WTC11 (cell line): Measurements from ENCODE around the gene KCNT1. TPM values are rescaled to one million over a fixed set of nuclear protein-coding genes. Genes with fewer than 3 reads are reported as not detected.

ENCODE experiments used
- ATAC-seq: fragments of 200-7000 bp; cut with Tn5 transposase; 2 replicates; pipeline ENCODE4 v1.10.0; 2021; ENCODE audit warnings: mild to moderate bottlenecking, moderate library complexity
- CTCF ChIA-PET: fragments of 300-600 bp; sonication (Branson Sonifier 250); formaldehyde crosslinking; loops from one replicate; lab custom pipeline; 2021; ENCODE audit warnings: antibody characterized with exemption; lab: Charles Lee
- POLR2A ChIA-PET: fragments of 350-600 bp; sonication (Branson Sonifier 250); formaldehyde crosslinking; loops from one replicate; lab custom pipeline; 2021; ENCODE audit warnings: antibody characterized with exemption; lab: Charles Lee
- DNase-seq: peaks from one replicate; pipeline ENCODE4 v3.0.0; 2021; ENCODE audit warnings: low spot score
- H3K27ac Mint-ChIP-seq: 2 replicates; pipeline ENCODE4 v1.8.0; 2021; ENCODE audit warnings: mixed read lengths
- H3K27me3 Mint-ChIP-seq: 2 replicates; pipeline ENCODE4 v1.8.0; 2021; ENCODE audit warnings: low read depth, mild to moderate bottlenecking, moderate library complexity, mixed read lengths
- H3K36me3 Mint-ChIP-seq: 2 replicates; pipeline ENCODE4 v1.8.0; 2021; ENCODE audit warnings: mixed read lengths
- H3K4me1 Mint-ChIP-seq: 2 replicates; pipeline ENCODE4 v1.8.0; 2022; ENCODE audit warnings: mixed read lengths
- H3K4me3 Mint-ChIP-seq: 2 replicates; pipeline ENCODE4 v1.8.0; 2021; ENCODE audit warnings: mild to moderate bottlenecking, moderate library complexity, mixed read lengths
- H3K9me3 Mint-ChIP-seq: 2 replicates; pipeline ENCODE4 v1.8.0; 2021; ENCODE audit warnings: mixed read lengths
- ATF2 ChIP-seq: sonication (generic); formaldehyde crosslinking; IDR thresholded peaks from 2 replicates; pipeline ENCODE4 v1.8.1; 2022; ENCODE audit warnings: low read depth, missing genetic modification reagents, borderline replicate concordance
- ESRRA ChIP-seq: sonication (generic); formaldehyde crosslinking; IDR thresholded peaks from 2 replicates; pipeline ENCODE4 v1.8.1; 2022; ENCODE audit warnings: mild to moderate bottlenecking, missing genetic modification reagents, borderline replicate concordance
- ETV6 ChIP-seq: sonication (generic); formaldehyde crosslinking; IDR thresholded peaks from 2 replicates; pipeline ENCODE4 v1.8.1; 2022; ENCODE audit warnings: mild to moderate bottlenecking, missing genetic modification reagents
- GRHL2 ChIP-seq: fragments of 250-450 bp; sonication (Bioruptor Pico); IDR thresholded peaks from 2 replicates; pipeline ENCODE4 v1.8.0; 2022; ENCODE audit warnings: mild to moderate bottlenecking, moderate library complexity; ENCODE audit not compliant: insufficient replicate concordance, severe bottlenecking
- IRF2 ChIP-seq: sonication (generic); formaldehyde crosslinking; IDR thresholded peaks from 2 replicates; pipeline ENCODE4 v1.8.0; 2022; ENCODE audit warnings: low read depth, missing genetic modification reagents, borderline replicate concordance
- JUN ChIP-seq: sonication (generic); formaldehyde crosslinking; IDR thresholded peaks from 2 replicates; pipeline ENCODE4 v1.8.0; 2023; ENCODE audit warnings: mild to moderate bottlenecking, missing genetic modification reagents
- KAT7 ChIP-seq: sonication (generic); formaldehyde crosslinking; IDR thresholded peaks from 2 replicates; pipeline ENCODE4 v1.8.1; 2023; ENCODE audit warnings: missing genetic modification reagents, mild to moderate bottlenecking, borderline replicate concordance
- NFYB ChIP-seq: sonication (generic); formaldehyde crosslinking; conservative IDR thresholded peaks from 2 replicates; pipeline ENCODE4 v1.8.0; 2022; ENCODE audit warnings: low read depth, missing genetic modification reagents
- NR1H2 ChIP-seq: sonication (generic); formaldehyde crosslinking; IDR thresholded peaks from 2 replicates; pipeline ENCODE4 v1.9.0; 2021; ENCODE audit warnings: mild to moderate bottlenecking, moderate library complexity, missing genetic modification reagents
- OVOL2 ChIP-seq: fragments of 250-450 bp; sonication (Bioruptor Pico); IDR thresholded peaks from 2 replicates; pipeline ENCODE4 v1.9.0; 2021; ENCODE audit warnings: mild to moderate bottlenecking, borderline replicate concordance
- RORB ChIP-seq: fragments of 250-450 bp; sonication (Bioruptor Pico); IDR thresholded peaks from 2 replicates; pipeline ENCODE4 v1.9.0; 2021; ENCODE audit warnings: mild to moderate bottlenecking
- SP1 ChIP-seq: sonication (generic); formaldehyde crosslinking; conservative IDR thresholded peaks from 2 replicates; pipeline ENCODE4 v1.8.1; 2022; ENCODE audit warnings: missing genetic modification reagents
- TCF7 ChIP-seq: sonication (generic); formaldehyde crosslinking; IDR thresholded peaks from 2 replicates; pipeline ENCODE4 v1.8.0; 2022; ENCODE audit warnings: mild to moderate bottlenecking, low read depth, missing genetic modification reagents, moderate library complexity
- TEAD1 ChIP-seq: sonication (generic); formaldehyde crosslinking; IDR thresholded peaks from 2 replicates; pipeline ENCODE4 v1.8.0; 2022; ENCODE audit warnings: mild to moderate bottlenecking, missing genetic modification reagents
- TEAD4 ChIP-seq: sonication (generic); formaldehyde crosslinking; IDR thresholded peaks from 2 replicates; pipeline ENCODE4 v1.8.0; 2022; ENCODE audit warnings: mild to moderate bottlenecking, missing genetic modification reagents
- TP53 ChIP-seq: sonication (generic); formaldehyde crosslinking; IDR thresholded peaks from 2 replicates; pipeline ENCODE4 v1.8.1; 2023; ENCODE audit warnings: mild to moderate bottlenecking, missing genetic modification reagents
- ZBTB21 ChIP-seq: sonication (generic); formaldehyde crosslinking; IDR thresholded peaks from 2 replicates; pipeline ENCODE4 v1.8.1; 2023; ENCODE audit warnings: mild to moderate bottlenecking, missing genetic modification reagents, borderline replicate concordance
- ZNF138 ChIP-seq: sonication (generic); formaldehyde crosslinking; conservative IDR thresholded peaks from 2 replicates; pipeline ENCODE4 v1.8.1; 2022; ENCODE audit warnings: mild to moderate bottlenecking, moderate library complexity, missing genetic modification reagents
- ZNF232 ChIP-seq: sonication (generic); formaldehyde crosslinking; IDR thresholded peaks from 2 replicates; pipeline ENCODE4 v1.8.0; 2022; ENCODE audit warnings: mild to moderate bottlenecking, missing genetic modification reagents
- ZNF263 ChIP-seq: sonication (generic); formaldehyde crosslinking; IDR thresholded peaks from 2 replicates; pipeline ENCODE4 v1.8.1; 2022; ENCODE audit warnings: low read depth, mild to moderate bottlenecking, moderate library complexity, missing genetic modification reagents
- ZSCAN18 ChIP-seq: fragments of 250-450 bp; sonication (Bioruptor Pico); IDR thresholded peaks from 2 replicates; pipeline ENCODE4 v2.1.2; 2022; ENCODE audit warnings: mild to moderate bottlenecking, moderate library complexity
- total RNA-seq: library from RNA; stranded (reverse); gene quantifications from 3 replicates; pipeline ENCODE4 v1.2.3, GENCODE V29; 2021
- TF ChIP-seq, protein P1 (sequence below): sonication (generic); formaldehyde crosslinking; conservative IDR thresholded peaks from 2 replicates; pipeline ENCODE4 v1.8.1; 2022; ENCODE audit warnings: mild to moderate bottlenecking, missing genetic modification reagents
- TF ChIP-seq, protein P2 (sequence below): sonication (generic); formaldehyde crosslinking; IDR thresholded peaks from 2 replicates; pipeline ENCODE4 v1.8.1; 2022; ENCODE audit warnings: mild to moderate bottlenecking, missing genetic modification reagents, moderate library complexity, borderline replicate concordance
- TF ChIP-seq, protein P3 (sequence below): sonication (generic); formaldehyde crosslinking; IDR thresholded peaks from 2 replicates; pipeline ENCODE4 v1.8.1; 2022; ENCODE audit warnings: low read depth, mild to moderate bottlenecking, moderate library complexity, missing genetic modification reagents, borderline replicate concordance

The KCNT1 gene
- total RNA-seq, 1 experiment from 2014 or later = 0.13 TPM

DNA sequence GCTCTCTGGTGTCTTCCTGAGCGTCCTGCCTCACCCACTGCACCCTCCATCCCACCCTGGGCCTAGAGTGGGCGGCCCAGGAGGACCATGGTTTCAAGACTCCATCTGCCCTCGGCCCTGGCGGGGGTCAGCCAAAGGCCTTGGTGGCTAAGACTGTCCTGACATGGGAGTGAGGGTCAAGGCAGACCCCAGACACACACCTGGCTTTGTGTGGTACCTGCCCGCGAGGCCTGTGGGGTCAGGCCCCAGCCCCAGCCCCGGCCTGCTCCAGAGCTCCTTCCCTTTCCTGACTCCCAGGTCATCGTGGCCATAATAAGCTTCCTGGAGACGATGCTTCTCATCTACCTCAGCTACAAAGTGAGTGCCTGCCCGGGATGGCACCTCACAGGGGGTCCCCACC lies 54.6 kb downstream of the KCNT1 start:
- TF ChIP-seq ZNF138 (CRISPR knock-in tag) = no peak
- no peak for TF ChIP-seq KAT7
- no peak for TF ChIP-seq SP1
- TF ChIP-seq TEAD1 (CRISPR knock-in tag) = no peak
- no peak for TF ChIP-seq TEAD4
- no peak for TF ChIP-seq IRF2 (CRISPR knock-in tag)
- no peak for TF ChIP-seq NR1H2 (CRISPR knock-in tag)
- TF ChIP-seq JUN (CRISPR knock-in tag) = no peak
- DNase-seq (no peak), ATAC-seq (no peak)
- no peaks in the 10 kb centered on the region for H3K4me1 Mint-ChIP-seq
- POLR2A ChIA-PET = no interaction called here
- H3K4me3 Mint-ChIP-seq = no peak overlapping the region
- no peaks in the 10 kb centered on the region for H3K36me3 Mint-ChIP-seq
- no peak overlapping the region for H3K27ac Mint-ChIP-seq
- H3K27me3 Mint-ChIP-seq = no peaks in the 10 kb centered on the region
- H3K9me3 Mint-ChIP-seq = peaks cover 4% of the 10 kb centered on the region; the same call in 1 of the 2 replicates
- CTCF ChIA-PET = no interaction called here

DNA sequence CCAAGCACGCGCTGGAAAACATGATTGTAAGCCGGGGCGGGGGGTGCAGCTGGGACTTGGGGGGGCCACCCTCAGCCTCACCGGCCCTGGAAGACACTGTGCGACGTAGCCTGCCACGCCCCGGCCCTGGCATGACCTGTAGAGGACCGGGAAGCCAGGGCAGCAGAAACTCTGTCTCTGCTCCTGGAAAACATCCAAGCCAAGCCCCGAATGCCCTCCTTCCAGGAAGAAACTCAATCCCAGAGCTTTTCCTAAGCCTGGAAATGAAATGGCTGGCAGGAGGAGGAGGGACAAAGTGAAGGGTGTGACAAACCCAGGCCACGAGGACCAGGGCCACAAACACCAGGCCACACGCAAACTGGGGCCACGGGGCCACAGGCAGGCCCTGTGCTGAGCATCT lies 55.4 kb downstream of the KCNT1 start:
- TF ChIP-seq GRHL2 (CRISPR knock-in tag) = no peak
- no peak for TF ChIP-seq ZSCAN18
- TF ChIP-seq, protein P1, sequence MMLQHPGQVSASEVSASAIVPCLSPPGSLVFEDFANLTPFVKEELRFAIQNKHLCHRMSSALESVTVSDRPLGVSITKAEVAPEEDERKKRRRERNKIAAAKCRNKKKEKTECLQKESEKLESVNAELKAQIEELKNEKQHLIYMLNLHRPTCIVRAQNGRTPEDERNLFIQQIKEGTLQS = no peak
- no peak for TF ChIP-seq TP53 (CRISPR knock-in tag)
- TF ChIP-seq RORB (CRISPR knock-in tag) = no peak
- no peak for TF ChIP-seq ESRRA (CRISPR knock-in tag)
- no peak for TF ChIP-seq ZNF263 (CRISPR knock-in tag)
- no peak for TF ChIP-seq TCF7
- TF ChIP-seq NFYB (CRISPR knock-in tag) = no peak
- TF ChIP-seq SP1 = no peak
- TF ChIP-seq, protein P2, sequence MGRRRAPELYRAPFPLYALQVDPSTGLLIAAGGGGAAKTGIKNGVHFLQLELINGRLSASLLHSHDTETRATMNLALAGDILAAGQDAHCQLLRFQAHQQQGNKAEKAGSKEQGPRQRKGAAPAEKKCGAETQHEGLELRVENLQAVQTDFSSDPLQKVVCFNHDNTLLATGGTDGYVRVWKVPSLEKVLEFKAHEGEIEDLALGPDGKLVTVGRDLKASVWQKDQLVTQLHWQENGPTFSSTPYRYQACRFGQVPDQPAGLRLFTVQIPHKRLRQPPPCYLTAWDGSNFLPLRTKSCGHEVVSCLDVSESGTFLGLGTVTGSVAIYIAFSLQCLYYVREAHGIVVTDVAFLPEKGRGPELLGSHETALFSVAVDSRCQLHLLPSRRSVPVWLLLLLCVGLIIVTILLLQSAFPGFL (CRISPR knock-in tag) = no peak
- no peak for TF ChIP-seq OVOL2 (CRISPR knock-in tag)
- TF ChIP-seq KAT7 = no peak
- ChIA-PET POLR2A (no interaction called here), CTCF (no interaction called here)
- H3K4me3 Mint-ChIP-seq = no peak overlapping the region
- peaks cover 4% of the 10 kb centered on the region; the same call in 1 of the 2 replicates for H3K9me3 Mint-ChIP-seq
- no peak overlapping the region for H3K27ac Mint-ChIP-seq
- no peaks in the 10 kb centered on the region for H3K36me3 Mint-ChIP-seq
- DNase-seq = no peak
- H3K27me3 Mint-ChIP-seq = no peaks in the 10 kb centered on the region
- H3K4me1 Mint-ChIP-seq = no peaks in the 10 kb centered on the region
- ATAC-seq = no peak

DNA sequence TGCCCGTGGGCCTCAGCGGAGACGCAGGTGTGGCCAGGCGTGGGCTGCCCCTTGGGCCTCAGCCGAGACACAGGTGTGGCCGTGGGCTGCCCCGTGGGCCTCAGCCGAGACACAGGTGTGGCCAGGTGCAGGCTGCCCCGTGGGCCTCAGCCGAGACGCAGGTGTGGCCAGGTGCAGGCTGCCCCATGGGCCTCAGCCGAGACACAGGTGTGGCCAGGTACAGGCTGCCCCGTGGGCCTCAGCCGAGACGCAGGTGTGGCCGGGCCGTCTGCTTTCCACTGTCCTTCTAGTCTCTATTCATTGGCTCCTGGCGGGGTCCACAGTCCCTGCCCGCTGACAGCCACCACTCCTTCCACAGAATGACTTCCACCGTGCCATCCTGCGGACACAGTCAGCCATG lies 56.1 kb downstream of the KCNT1 start:
- Mint-ChIP-seq H3K27ac (no peak overlapping the region), H3K4me1 (no peaks in the 10 kb centered on the region), H3K9me3 (no peaks in the 10 kb centered on the region; the same call in 1 of the 2 replicates), H3K27me3 (no peaks in the 10 kb centered on the region), H3K36me3 (no peaks in the 10 kb centered on the region), H3K4me3 (no peak overlapping the region)
- ATAC-seq (no peak), DNase-seq (no peak)
- CTCF ChIA-PET = no interaction called here
- POLR2A ChIA-PET = no interaction called here
- TF ChIP-seq ZNF232 (CRISPR knock-in tag) = no peak

GRCh38 chr9:135758870-135759269 lies 56.9 kb downstream of the KCNT1 start:
- DNase-seq (no peak), ATAC-seq (no peak)
- POLR2A ChIA-PET = no interaction called here
- CTCF ChIA-PET = no interaction called here
- H3K27ac Mint-ChIP-seq = no peak overlapping the region
- no peaks in the 10 kb centered on the region for H3K27me3 Mint-ChIP-seq
- no peak overlapping the region for H3K4me3 Mint-ChIP-seq
- H3K9me3 Mint-ChIP-seq = no peaks in the 10 kb centered on the region; the same call in 1 of the 2 replicates
- H3K36me3 Mint-ChIP-seq = no peaks in the 10 kb centered on the region
- H3K4me1 Mint-ChIP-seq = no peaks in the 10 kb centered on the region
- TF ChIP-seq ZSCAN18 = no peak
- TF ChIP-seq, protein P3, sequence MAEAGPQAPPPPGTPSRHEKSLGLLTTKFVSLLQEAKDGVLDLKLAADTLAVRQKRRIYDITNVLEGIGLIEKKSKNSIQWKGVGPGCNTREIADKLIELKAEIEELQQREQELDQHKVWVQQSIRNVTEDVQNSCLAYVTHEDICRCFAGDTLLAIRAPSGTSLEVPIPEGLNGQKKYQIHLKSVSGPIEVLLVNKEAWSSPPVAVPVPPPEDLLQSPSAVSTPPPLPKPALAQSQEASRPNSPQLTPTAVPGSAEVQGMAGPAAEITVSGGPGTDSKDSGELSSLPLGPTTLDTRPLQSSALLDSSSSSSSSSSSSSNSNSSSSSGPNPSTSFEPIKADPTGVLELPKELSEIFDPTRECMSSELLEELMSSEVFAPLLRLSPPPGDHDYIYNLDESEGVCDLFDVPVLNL (CRISPR knock-in tag) = no peak
- no peak for TF ChIP-seq ZBTB21 (CRISPR knock-in tag)
- TF ChIP-seq RORB (CRISPR knock-in tag) = no peak
- TF ChIP-seq ATF2 (CRISPR knock-in tag) = no peak
- TF ChIP-seq ETV6 (CRISPR knock-in tag) = no peak
- TF ChIP-seq, all 79 proteins: peak for 0
